ENCODE data around the gene KAT2B.

GRCh38 chr3:20055020-20055775 is 15.0 kb downstream of the KAT2B start:
- TF ChIP-seq SUZ12 (IDR thresholded peaks at IDR 0.05; ENCODE audit: extremely low read depth, insufficient read depth, insufficient read length) = no peak
- no peak for TF ChIP-seq ZNF274 (IDR thresholded peaks at IDR 0.05; ENCODE audit: low read depth, low read length)
- no peak for TF ChIP-seq YY1 (IDR thresholded peaks at IDR 0.05; ENCODE audit: insufficient read depth, insufficient read length)

All from NT2/D1 (cell line).